D721Med (cell line): Measurements from ENCODE around the gene NEK10.

Experiments
- DNase-seq: peaks from one replicate; pipeline ENCODE4 v3.0.0; 2011; ENCODE audit warnings: low spot score; ENCODE audit not compliant: insufficient read length
- FAIRE-seq: peaks from 2 replicates; lab custom pipeline; 2011; peaks lifted over from hg19 to GRCh38; lab: Jason Lieb, UNC
- CTCF ChIP-seq: IDR thresholded peaks from 2 replicates; pipeline ENCODE4 v1.5.1; 2012; ENCODE audit warnings: mild to moderate bottlenecking, control low read depth; ENCODE audit not compliant: insufficient read depth; ENCODE audit errors: missing control alignments

Gene NEK10

DNA sequence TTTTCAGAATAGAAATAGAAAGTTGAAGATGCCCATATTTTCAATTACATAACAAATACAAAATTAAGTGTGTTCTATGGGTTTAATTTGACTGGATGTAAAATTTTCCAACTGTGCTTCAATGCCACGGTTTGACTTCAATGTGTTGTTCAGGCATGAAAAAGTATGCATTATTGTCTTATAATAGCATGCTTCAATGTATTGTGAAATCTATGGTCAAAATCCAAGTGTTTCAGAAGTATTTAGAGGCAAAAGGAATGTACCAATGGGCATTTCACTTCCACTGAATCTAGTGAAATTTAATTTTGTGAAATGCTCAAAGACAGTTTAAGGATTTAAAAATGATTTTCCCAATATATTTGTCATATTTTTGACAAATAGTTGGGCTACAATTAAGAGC is 16.0 kb downstream of the NEK10 start:
- TF ChIP-seq CTCF = no peak
- no peak for FAIRE-seq
- DNase-seq = no peak

DNA sequence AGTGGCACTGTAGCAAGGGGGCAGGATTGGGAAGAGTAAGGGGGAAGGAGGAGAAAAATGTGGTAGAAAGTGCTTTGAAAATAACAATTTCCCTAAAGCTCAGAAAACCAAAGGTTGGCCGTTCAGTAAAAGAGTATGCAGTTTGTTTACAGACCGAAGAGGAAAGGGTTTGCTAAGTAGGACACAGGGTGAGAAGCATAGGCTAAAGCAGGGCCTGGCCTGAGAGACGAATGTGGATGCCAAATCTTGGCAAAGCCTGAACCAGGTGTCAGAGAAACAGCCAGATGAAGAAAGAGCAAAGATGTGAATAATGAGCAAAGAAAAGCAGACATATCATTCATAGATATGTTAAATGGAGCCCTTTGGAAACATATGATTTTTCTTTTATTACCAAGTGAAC is 17.1 kb downstream of the NEK10 start:
- no peak for FAIRE-seq
- DNase-seq = no peak
- no peak for TF ChIP-seq CTCF

DNA sequence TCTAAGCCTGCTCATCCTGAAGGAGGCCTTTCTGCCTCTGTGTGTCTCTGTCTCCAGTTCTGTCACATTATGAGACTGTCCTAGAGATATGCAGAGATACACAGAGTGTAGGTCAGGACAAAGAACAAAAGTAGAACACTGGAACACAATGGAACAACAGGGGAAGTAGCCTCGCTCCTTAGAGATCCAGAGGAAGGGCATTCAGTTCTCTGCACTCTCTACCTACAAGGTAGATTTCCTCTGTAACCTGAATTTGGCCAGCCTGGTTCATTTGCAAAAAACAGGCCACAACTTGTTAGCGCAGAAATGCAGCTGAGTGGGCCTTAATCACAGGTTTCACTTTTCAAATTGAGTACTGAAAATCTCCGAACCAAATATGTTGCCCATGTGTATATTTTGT is 19.4 kb downstream of the NEK10 start:
- FAIRE-seq (peak; percentile 81), DNase-seq (no peak)
- no peak for TF ChIP-seq CTCF

GRCh38 chr3:27345959-27346865 is 23.0 kb downstream of the NEK10 start:
- FAIRE-seq = peak; percentile 70
- DNase-seq = no peak
- no peak for TF ChIP-seq CTCF

GRCh38 chr3:27345493-27345892 is 23.7 kb downstream of the NEK10 start:
- FAIRE-seq (no peak), DNase-seq (no peak)
- no peak for TF ChIP-seq CTCF

DNA sequence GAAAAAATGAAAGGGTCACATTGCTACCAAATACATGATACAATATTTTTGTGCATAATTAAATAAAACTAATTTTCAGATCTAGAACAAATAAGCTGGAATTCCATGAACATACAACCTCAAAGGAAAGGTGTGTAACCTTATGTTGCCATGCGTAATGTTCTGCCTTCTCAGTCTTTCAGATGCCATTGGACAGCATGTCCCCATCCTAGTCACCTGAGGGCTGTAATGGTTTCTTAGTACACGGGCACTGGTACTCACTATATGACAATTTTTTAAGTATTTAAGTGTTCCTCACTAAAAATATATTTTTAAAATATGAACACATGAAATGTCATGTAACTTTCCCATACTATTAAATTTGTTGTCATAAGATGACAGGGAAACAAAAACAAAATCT is 24.1 kb downstream of the NEK10 start:
- FAIRE-seq (no peak), DNase-seq (no peak)
- TF ChIP-seq CTCF = no peak

DNA sequence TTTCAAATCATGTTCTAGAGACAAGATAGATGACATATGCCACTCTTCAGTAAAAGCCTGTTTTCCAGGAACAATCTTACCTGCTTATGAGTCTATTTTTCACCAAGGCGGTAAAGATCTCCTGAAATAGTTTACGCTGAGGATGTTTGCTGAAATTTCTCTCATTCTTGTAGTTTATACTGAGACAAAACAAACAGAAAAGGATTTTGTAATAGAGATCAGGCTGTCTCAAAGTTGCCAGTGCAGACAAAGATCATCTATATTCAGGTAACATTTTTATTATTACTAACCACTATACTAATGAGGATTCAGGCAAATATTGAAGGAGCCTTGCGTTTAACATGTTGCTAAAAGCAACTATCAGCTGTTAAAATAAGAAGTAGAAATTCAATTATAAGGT is 25.0 kb downstream of the NEK10 start:
- DNase-seq (no peak), FAIRE-seq (no peak)
- no peak for TF ChIP-seq CTCF
